ENCODE data around the gene RFPL4AL1.
"Not testable (repeated sequence)": the region's sequence is repeated elsewhere in the genome, so short reads cannot be mapped to it uniquely, and the experiment has no call there.

RFPL4AL1 gene

GRCh38 chr19:55768818-55769217 is at the start of gene RFPL4AL1:
TSS of gene RFPL4AL1 (plus strand) at chr19:55769118. CDS start at chr19:55771805, 2,687 bp downstream.
- DNase-seq: not testable (repeated sequence)

GRCh38 chr19:55720214-55720746 is 48.6 kb upstream of the RFPL4AL1 start:
- no peak for DNase-seq

- no peak for DNase-seq
Measured at GRCh38 chr19:55720801-55721200, 48.1 kb upstream of the RFPL4AL1 start.

- DNase-seq: no peak
Measured at GRCh38 chr19:55723491-55723890, 45.4 kb upstream of the RFPL4AL1 start.

- DNase-seq: not testable (repeated sequence)
Measured at GRCh38 chr19:55730378-55730777, 38.5 kb upstream of the RFPL4AL1 start.

- DNase-seq: no peak
Measured at GRCh38 chr19:55738302-55738701, 30.6 kb upstream of the RFPL4AL1 start, which contains the start of gene NLRP9. TSS of gene NLRP9 (minus strand) at chr19:55738402. CDS start at chr19:55738374, 28 bp downstream.

GRCh38 chr19:55750715-55751114 is 18.2 kb upstream of the RFPL4AL1 start:
- no peak for DNase-seq

GRCh38 chr19:55753401-55753800 is 15.5 kb upstream of the RFPL4AL1 start:
- DNase-seq: no peak

- not testable (repeated sequence) for DNase-seq
Measured at GRCh38 chr19:55756808-55757207, 12.1 kb upstream of the RFPL4AL1 start.

GRCh38 chr19:55758797-55759196 is 10.1 kb upstream of the RFPL4AL1 start, which contains the start of gene RFPL4A:
TSS of gene RFPL4A (plus strand) at chr19:55759097. CDS start at chr19:55761801, 2,704 bp downstream.
- not testable (repeated sequence) for DNase-seq

GRCh38 chr19:55766466-55766865 is 2.5 kb upstream of the RFPL4AL1 start:
- DNase-seq: no peak

GRCh38 chr19:55769632-55770031 is 714 bp downstream of the RFPL4AL1 start:
- not testable (repeated sequence) for DNase-seq

- DNase-seq: no peak
Measured at GRCh38 chr19:55777528-55777927, 8.6 kb downstream of the RFPL4AL1 start.

- DNase-seq: no peak
Measured at GRCh38 chr19:55778331-55778730, 9.4 kb downstream of the RFPL4AL1 start.

GRCh38 chr19:55781112-55781511 is 12.2 kb downstream of the RFPL4AL1 start:
- DNase-seq: no peak

GRCh38 chr19:55795021-55795420 is 26.1 kb downstream of the RFPL4AL1 start:
- DNase-seq: no peak

GRCh38 chr19:55801416-55801815 is 32.5 kb downstream of the RFPL4AL1 start:
- DNase-seq: no peak

- no peak for DNase-seq
Measured at GRCh38 chr19:55802281-55802680, 33.4 kb downstream of the RFPL4AL1 start.

- DNase-seq: peak; percentile 49
Measured at GRCh38 chr19:55809381-55810058, 40.6 kb downstream of the RFPL4AL1 start.

GRCh38 chr19:55811340-55811739 is 42.4 kb downstream of the RFPL4AL1 start:
- no peak for DNase-seq

GRCh38 chr19:55812449-55812848 is 43.5 kb downstream of the RFPL4AL1 start:
- no peak for DNase-seq

- no peak for DNase-seq
Measured at GRCh38 chr19:55813906-55814305, 45.0 kb downstream of the RFPL4AL1 start.

- DNase-seq: no peak
Measured at GRCh38 chr19:55820037-55820436, 51.1 kb downstream of the RFPL4AL1 start.

Measured in HCEC 1CT (cell line).